ENCODE data around the gene NDUFS5. TPM values are rescaled to one million over a fixed set of nuclear protein-coding genes. Genes with fewer than 3 reads are reported as not detected.

Gene NDUFS5
- total RNA-seq, 2 donors from 2014 or later = 192 to 243 TPM

DNA sequence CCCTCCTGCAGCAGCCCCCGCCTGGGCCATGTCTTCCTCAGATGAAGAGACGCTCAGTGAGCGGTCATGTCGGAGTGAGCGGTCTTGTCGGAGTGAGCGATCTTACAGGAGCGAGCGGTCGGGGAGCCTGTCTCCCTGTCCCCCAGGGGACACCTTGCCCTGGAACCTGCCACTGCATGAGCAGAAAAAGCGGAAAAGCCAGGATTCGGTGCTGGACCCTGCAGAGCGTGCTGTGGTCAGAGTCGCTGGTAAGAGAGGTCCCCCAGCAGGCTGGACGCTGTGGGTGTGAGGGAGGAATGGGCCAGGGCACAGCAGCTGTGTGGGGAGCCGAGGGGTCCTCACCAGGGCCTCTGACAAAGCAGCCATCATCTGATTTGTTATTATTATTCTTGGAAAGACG, 58.0 kb downstream of the NDUFS5 start:
- no peaks in the 10 kb centered on the region for H3K9me3 ChIP-seq
- H3K4me1 ChIP-seq = peaks cover 6% of the 10 kb centered on the region
- H3K4me3 ChIP-seq = no peak overlapping the region
- ATAC-seq = no peak
- TF ChIP-seq POLR2A (IDR thresholded peaks at IDR 0.05) = no peak
- TF ChIP-seq, protein P1, sequence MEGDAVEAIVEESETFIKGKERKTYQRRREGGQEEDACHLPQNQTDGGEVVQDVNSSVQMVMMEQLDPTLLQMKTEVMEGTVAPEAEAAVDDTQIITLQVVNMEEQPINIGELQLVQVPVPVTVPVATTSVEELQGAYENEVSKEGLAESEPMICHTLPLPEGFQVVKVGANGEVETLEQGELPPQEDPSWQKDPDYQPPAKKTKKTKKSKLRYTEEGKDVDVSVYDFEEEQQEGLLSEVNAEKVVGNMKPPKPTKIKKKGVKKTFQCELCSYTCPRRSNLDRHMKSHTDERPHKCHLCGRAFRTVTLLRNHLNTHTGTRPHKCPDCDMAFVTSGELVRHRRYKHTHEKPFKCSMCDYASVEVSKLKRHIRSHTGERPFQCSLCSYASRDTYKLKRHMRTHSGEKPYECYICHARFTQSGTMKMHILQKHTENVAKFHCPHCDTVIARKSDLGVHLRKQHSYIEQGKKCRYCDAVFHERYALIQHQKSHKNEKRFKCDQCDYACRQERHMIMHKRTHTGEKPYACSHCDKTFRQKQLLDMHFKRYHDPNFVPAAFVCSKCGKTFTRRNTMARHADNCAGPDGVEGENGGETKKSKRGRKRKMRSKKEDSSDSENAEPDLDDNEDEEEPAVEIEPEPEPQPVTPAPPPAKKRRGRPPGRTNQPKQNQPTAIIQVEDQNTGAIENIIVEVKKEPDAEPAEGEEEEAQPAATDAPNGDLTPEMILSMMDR (IDR thresholded peaks at IDR 0.05) = no peak
- H3K27ac ChIP-seq = no peak overlapping the region
- intact Hi-C loops (cut with DNase I) = loop anchor here (10.0 kb wide), 1 partner anchor 451 kb away; no protein-coding TSS in a partner anchor
- no peak for DNase-seq
- WGBS, 2 donors = 80 to 86% methylated on average over 12 to 17 of the region's 17 CpGs
- peaks cover 0 to 8% of the 10 kb centered on the region in 2 donors for H3K27me3 ChIP-seq
- no peaks in the 10 kb centered on the region for H3K36me3 ChIP-seq (replicated peaks in 1 of 2; ENCODE audit: insufficient read depth in 1 of 2, low read depth in 2 of 2)

Other genes starting within 250 kb of the NDUFS5 start
- 1 to 10 TPM; 6.9 to 7.0 TPM for gene RRAGC, start 166.6 kb upstream of the NDUFS5 start, total RNA-seq
- 10 to 100 TPM; 12.2 to 14.0 TPM for gene MYCBP, start 153.0 kb upstream of the NDUFS5 start, total RNA-seq
- gene GJA9, start 144.8 kb upstream of the NDUFS5 start, total RNA-seq = not detected
- under 1 TPM in 1 of 2 donors, not detected in 1; 0.99 TPM for gene RHBDL2, start 84.5 kb upstream of the NDUFS5 start, total RNA-seq
- gene AKIRIN1, start 35.1 kb upstream of the NDUFS5 start, total RNA-seq = 10 to 100 TPM; 17.8 to 20.5 TPM
- gene MACF1, start 178.3 kb downstream of the NDUFS5 start, total RNA-seq = 100 to 1,000 TPM; 144 to 190 TPM

Measured in body of pancreas (tissue), 4 donors.